ENCODE data around the gene PLCH1.
A peak's percentile ranks its signal among the peaks of the same experiment; 100 is the strongest.

Gene PLCH1

DNA sequence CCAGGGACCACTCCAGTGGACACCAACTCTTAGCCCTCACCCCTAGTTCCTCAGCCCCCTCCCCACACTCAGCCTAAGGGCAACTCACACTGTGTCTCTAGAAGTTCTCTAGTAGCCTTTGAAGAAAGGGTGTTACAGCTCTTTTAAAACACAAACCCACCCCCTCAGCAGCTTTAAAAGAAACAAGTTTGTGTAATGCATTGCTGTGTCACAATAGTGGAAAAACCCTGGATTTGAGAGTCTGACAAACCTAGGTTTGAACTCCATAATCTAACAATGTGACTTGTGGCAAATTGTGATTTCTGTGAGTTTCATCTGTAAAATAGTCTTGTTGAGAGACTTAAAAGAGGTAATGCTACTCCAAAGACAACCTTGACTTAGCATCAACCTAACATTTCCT is 54.0 kb downstream of the PLCH1 start:
- H3K27ac ChIP-seq (ENCODE audit: low read depth, low read length) = no peak overlapping the region

DNA sequence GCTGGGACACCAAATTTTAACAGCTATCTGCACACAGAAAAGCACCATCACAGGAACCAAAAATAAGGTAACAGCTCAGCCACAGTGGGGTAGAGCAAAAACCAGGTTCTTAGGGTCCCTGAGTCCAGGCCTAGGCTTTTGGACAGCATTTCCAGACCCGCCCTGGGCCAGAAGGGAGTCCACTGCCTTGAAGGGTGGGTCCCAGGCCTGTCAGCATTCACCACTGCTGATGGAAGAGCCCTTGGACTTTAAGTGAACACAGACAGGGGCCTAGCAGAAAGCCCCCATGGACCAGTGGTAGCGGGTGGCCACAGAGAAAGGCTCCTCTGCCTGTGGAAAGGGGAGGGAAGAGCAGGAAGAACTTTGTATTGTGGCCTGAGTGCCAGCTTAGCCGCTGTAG is 56.4 kb downstream of the PLCH1 start:
- Histone ChIP-seq H3K23ac (ENCODE audit: low read length) (no peak overlapping the region), H2BK5ac (ENCODE audit: low read length) (no peak overlapping the region), H3K4me1 (ENCODE audit: control insufficient read depth, low read depth, low read length) (peaks cover 6% of the 10 kb centered on the region), H2BK15ac (replicated peaks; ENCODE audit: low read depth) (no peak overlapping the region), H3K79me2 (ENCODE audit: control insufficient read depth, insufficient read depth, low read length) (no peaks in the 10 kb centered on the region), H3K4ac (ENCODE audit: low read depth, low read length) (no peak overlapping the region), H3K56ac (ENCODE audit: low read length) (no peak overlapping the region), H3K9ac (ENCODE audit: low read length) (no peak overlapping the region), H3K36me3 (ENCODE audit: control insufficient read depth, insufficient read depth, low read length) (no peaks in the 10 kb centered on the region), H3K18ac (ENCODE audit: low read length) (no peak overlapping the region), H2AK5ac (ENCODE audit: low read length) (no peak overlapping the region), H3K4me2 (ENCODE audit: low read length) (no peak overlapping the region), H4K5ac (ENCODE audit: low read length) (no peak overlapping the region), H3K4me3 (ENCODE audit: low read length) (no peak overlapping the region), H3K27ac (ENCODE audit: low read depth, low read length) (no peak overlapping the region), H3K79me1 (ENCODE audit: low read length) (no peaks in the 10 kb centered on the region), H2BK120ac (ENCODE audit: low read depth, low read length) (no peak overlapping the region), H3K27me3 (ENCODE audit: insufficient read depth, low read length, poor library complexity) (no peaks in the 10 kb centered on the region), H4K8ac (ENCODE audit: low read depth, low read length) (no peak overlapping the region)
- DNase-seq = no peak
- no CpG with 5 or more reads among the region's 3 CpGs for WGBS (ENCODE audit: extremely low coverage, insufficient coverage, low lambda C conversion rate)

More for the DNA sequence above, 54.0 kb downstream of the PLCH1 start:
- Histone ChIP-seq H3K4me2 (ENCODE audit: low read length) (no peak overlapping the region), H3K4ac (ENCODE audit: low read depth, low read length) (no peak overlapping the region), H4K8ac (ENCODE audit: low read depth, low read length) (no peak overlapping the region), H3K9ac (ENCODE audit: low read length) (no peak overlapping the region), H3K4me1 (ENCODE audit: control insufficient read depth, low read depth, low read length) (peaks cover 6% of the 10 kb centered on the region), H2BK5ac (ENCODE audit: low read length) (no peak overlapping the region), H3K27me3 (ENCODE audit: insufficient read depth, low read length, poor library complexity) (no peaks in the 10 kb centered on the region), H2AK5ac (ENCODE audit: low read length) (no peak overlapping the region), H3K56ac (ENCODE audit: low read length) (no peak overlapping the region), H3K18ac (ENCODE audit: low read length) (no peak overlapping the region), H3K79me1 (ENCODE audit: low read length) (no peaks in the 10 kb centered on the region), H4K5ac (ENCODE audit: low read length) (no peak overlapping the region), H3K36me3 (ENCODE audit: control insufficient read depth, insufficient read depth, low read length) (no peaks in the 10 kb centered on the region), H2BK120ac (ENCODE audit: low read depth, low read length) (no peak overlapping the region), H3K4me3 (ENCODE audit: low read length) (no peak overlapping the region), H2BK15ac (replicated peaks; ENCODE audit: low read depth) (no peak overlapping the region), H3K79me2 (ENCODE audit: control insufficient read depth, insufficient read depth, low read length) (no peaks in the 10 kb centered on the region), H3K23ac (ENCODE audit: low read length) (no peak overlapping the region)
- no peak for DNase-seq

DNA sequence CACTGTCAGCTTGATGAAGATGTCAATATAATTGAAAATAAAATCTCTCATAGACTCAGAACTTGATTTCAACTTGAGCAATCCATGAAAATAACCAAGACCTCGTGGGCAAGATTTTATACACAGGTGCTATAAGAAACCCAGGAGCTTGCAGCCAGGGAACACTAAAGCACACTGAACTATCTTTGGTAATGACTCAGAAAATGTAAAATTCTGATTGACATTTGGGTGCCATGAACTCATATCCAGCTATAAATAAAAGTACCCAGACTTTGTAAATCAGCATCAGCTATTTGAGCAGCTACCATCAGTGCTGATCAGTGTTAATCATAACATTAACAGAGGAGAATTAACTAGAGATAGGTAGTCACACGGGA is 61.5 kb downstream of the PLCH1 start:
- H3K23ac ChIP-seq (ENCODE audit: low read length) = no peak overlapping the region
- WGBS (ENCODE audit: extremely low coverage, insufficient coverage, low lambda C conversion rate) = no CpG with 5 or more reads among the region's 2 CpGs

DNA sequence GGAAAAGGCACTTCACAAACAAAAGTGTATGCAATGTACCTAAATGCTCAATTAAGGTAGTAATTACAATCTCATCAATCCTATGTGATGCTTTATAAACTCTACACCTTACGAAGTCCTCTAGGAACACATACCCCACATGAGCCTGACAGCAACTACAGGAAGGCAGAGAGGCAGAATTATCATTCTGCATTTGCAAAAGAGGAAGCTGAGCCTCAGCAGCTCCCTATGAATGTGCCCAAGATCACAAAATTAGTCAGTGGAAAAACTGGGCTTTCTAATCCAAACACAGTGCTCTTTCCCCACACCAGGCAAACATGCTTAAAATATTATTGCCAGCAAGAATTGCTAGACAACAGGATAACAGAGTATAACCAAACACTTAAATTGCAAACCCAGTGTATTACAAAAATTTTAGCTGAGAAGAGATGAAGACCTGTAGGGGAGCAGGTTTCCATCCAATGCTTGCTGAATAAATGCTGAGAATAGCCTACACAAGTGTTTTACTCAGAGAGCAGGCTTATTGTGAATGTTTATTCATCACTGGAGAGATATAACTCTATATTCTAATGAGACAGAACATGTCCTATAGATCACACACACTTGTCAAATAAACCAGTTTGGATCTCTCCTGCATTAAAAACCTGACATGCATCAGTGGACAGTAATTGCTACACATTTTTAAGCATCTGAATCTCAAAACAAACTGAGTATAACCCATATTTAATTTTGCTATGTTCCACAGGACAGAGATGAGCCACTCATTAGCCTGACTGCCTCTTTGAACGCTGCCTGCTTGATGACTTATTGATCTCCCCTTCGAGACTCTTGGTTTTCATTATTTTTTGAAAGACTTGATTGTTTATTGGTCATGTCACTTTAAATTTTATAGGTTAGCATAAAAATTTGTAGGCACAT is 62.2 kb downstream of the PLCH1 start:
- Histone ChIP-seq H3K36me3 (ENCODE audit: control insufficient read depth, insufficient read depth, low read length) (no peaks in the 10 kb centered on the region), H3K9ac (ENCODE audit: low read length) (no peak overlapping the region), H3K79me2 (ENCODE audit: control insufficient read depth, insufficient read depth, low read length) (no peaks in the 10 kb centered on the region), H2BK15ac (replicated peaks; ENCODE audit: low read depth) (no peak overlapping the region), H3K4me3 (ENCODE audit: low read length) (no peak overlapping the region), H3K27ac (ENCODE audit: low read depth, low read length) (no peak overlapping the region), H2AK5ac (ENCODE audit: low read length) (no peak overlapping the region), H3K56ac (ENCODE audit: low read length) (no peak overlapping the region), H3K18ac (ENCODE audit: low read length) (no peak overlapping the region), H3K23ac (ENCODE audit: low read length) (no peak overlapping the region), H3K4ac (ENCODE audit: low read depth, low read length) (no peak overlapping the region), H3K4me1 (ENCODE audit: control insufficient read depth, low read depth, low read length) (peaks cover 3% of the 10 kb centered on the region), H4K5ac (ENCODE audit: low read length) (no peak overlapping the region), H3K27me3 (ENCODE audit: insufficient read depth, low read length, poor library complexity) (no peaks in the 10 kb centered on the region), H4K8ac (ENCODE audit: low read depth, low read length) (no peak overlapping the region), H2BK5ac (ENCODE audit: low read length) (no peak overlapping the region), H3K4me2 (ENCODE audit: low read length) (no peak overlapping the region), H3K79me1 (ENCODE audit: low read length) (no peaks in the 10 kb centered on the region), H2BK120ac (ENCODE audit: low read depth, low read length) (no peak overlapping the region)
- DNase-seq = no peak
- no CpG with 5 or more reads among the region's 3 CpGs for WGBS (ENCODE audit: extremely low coverage, insufficient coverage, low lambda C conversion rate)

More for the DNA sequence above, 61.5 kb downstream of the PLCH1 start:
- H3K79me2 ChIP-seq (ENCODE audit: control insufficient read depth, insufficient read depth, low read length) = no peaks in the 10 kb centered on the region
- H3K18ac ChIP-seq (ENCODE audit: low read length) = no peak overlapping the region
- no peak for DNase-seq
- no peak overlapping the region for H4K8ac ChIP-seq (ENCODE audit: low read depth, low read length)
- no peak overlapping the region for H3K9ac ChIP-seq (ENCODE audit: low read length)
- no peak overlapping the region for H3K4me3 ChIP-seq (ENCODE audit: low read length)
- no peak overlapping the region for H2BK120ac ChIP-seq (ENCODE audit: low read depth, low read length)
- H2AK5ac ChIP-seq (ENCODE audit: low read length) = no peak overlapping the region
- no peak overlapping the region for H3K4me2 ChIP-seq (ENCODE audit: low read length)
- H3K4ac ChIP-seq (ENCODE audit: low read depth, low read length) = no peak overlapping the region
- no peak overlapping the region for H3K27ac ChIP-seq (ENCODE audit: low read depth, low read length)
- no peak overlapping the region for H2BK5ac ChIP-seq (ENCODE audit: low read length)
- H4K5ac ChIP-seq (ENCODE audit: low read length) = no peak overlapping the region
- H3K56ac ChIP-seq (ENCODE audit: low read length) = no peak overlapping the region
- no peaks in the 10 kb centered on the region for H3K27me3 ChIP-seq (ENCODE audit: insufficient read depth, low read length, poor library complexity)
- H2BK15ac ChIP-seq (replicated peaks; ENCODE audit: low read depth) = no peak overlapping the region
- no peaks in the 10 kb centered on the region for H3K79me1 ChIP-seq (ENCODE audit: low read length)
- peaks cover 3% of the 10 kb centered on the region for H3K4me1 ChIP-seq (ENCODE audit: control insufficient read depth, low read depth, low read length)
- no peaks in the 10 kb centered on the region for H3K36me3 ChIP-seq (ENCODE audit: control insufficient read depth, insufficient read depth, low read length)

DNA sequence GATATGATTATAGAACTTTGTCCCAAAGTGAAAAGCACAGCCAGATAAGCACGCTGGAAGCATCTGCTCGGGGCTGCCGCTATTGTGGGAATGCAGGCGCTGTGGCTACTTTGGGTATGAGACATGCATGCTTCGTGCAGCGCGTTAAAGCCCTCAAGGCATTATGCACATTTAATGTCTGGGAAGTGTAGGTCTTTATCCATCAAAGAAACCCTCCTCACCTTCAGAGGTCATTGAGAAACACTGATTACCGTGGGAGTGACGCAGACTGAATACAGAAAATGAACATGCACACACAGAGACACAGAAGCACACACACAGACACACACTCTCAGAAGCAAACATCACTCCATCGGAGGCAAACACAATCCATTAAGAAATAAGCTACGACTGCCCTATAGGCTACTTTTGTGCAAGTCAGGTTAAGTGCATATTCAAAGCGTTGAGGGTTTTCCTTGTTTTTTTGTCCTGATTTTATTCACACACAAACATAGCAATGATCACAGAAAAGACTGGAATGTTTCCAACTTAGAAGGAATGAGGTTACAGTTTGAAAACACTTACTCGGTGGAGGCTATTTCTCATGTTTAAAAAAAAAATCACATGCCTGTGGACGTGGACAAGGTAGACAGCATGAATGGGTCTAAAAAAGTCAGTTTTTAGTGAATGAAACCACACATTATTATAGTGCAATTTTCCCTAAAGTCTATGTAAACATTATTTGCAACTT is 68.5 kb downstream of the PLCH1 start:
- Histone ChIP-seq H3K79me1 (ENCODE audit: low read length) (no peaks in the 10 kb centered on the region), H3K4ac (ENCODE audit: low read depth, low read length) (no peak overlapping the region), H3K27me3 (ENCODE audit: insufficient read depth, low read length, poor library complexity) (no peaks in the 10 kb centered on the region), H3K27ac (ENCODE audit: low read depth, low read length) (no peak overlapping the region), H3K56ac (ENCODE audit: low read length) (no peak overlapping the region), H4K5ac (ENCODE audit: low read length) (no peak overlapping the region), H2BK120ac (ENCODE audit: low read depth, low read length) (no peak overlapping the region), H2AK5ac (ENCODE audit: low read length) (no peak overlapping the region), H4K8ac (ENCODE audit: low read depth, low read length) (no peak overlapping the region), H3K18ac (ENCODE audit: low read length) (no peak overlapping the region), H3K23ac (ENCODE audit: low read length) (no peak overlapping the region), H3K9ac (ENCODE audit: low read length) (no peak overlapping the region), H3K36me3 (ENCODE audit: control insufficient read depth, insufficient read depth, low read length) (no peaks in the 10 kb centered on the region), H2BK15ac (replicated peaks; ENCODE audit: low read depth) (no peak overlapping the region), H3K4me2 (ENCODE audit: low read length) (no peak overlapping the region), H3K79me2 (ENCODE audit: control insufficient read depth, insufficient read depth, low read length) (no peaks in the 10 kb centered on the region), H3K4me1 (ENCODE audit: control insufficient read depth, low read depth, low read length) (no peaks in the 10 kb centered on the region), H2BK5ac (ENCODE audit: low read length) (no peak overlapping the region), H3K4me3 (ENCODE audit: low read length) (no peak overlapping the region)
- no CpG with 5 or more reads among the region's 14 CpGs for WGBS (ENCODE audit: extremely low coverage, insufficient coverage, low lambda C conversion rate)
- DNase-seq = peak; percentile 57
